HG02938 (cell line): ENCODE results near the gene CRYBB1.

Experiments
- ATAC-seq: cut with Tn5 transposase; IDR thresholded peaks from one replicate; pipeline ENCODE4 v1.9.1; 2021; ENCODE audit warnings: mild to moderate bottlenecking, moderate library complexity; ENCODE audit not compliant: unreplicated experiment

Gene CRYBB1

GRCh38 chr22:26610072-26610958 is 7.5 kb downstream of the CRYBB1 start:
- peak; percentile 88 for ATAC-seq

GRCh38 chr22:26609287-26609686 is 8.5 kb downstream of the CRYBB1 start:
- ATAC-seq: no peak

GRCh38 chr22:26608129-26608528 is 9.7 kb downstream of the CRYBB1 start:
- no peak for ATAC-seq

- ATAC-seq: no peak
Measured at GRCh38 chr22:26606611-26607010, 11.2 kb downstream of the CRYBB1 start.

- ATAC-seq: no peak
Measured at GRCh38 chr22:26604368-26604767, 13.5 kb downstream of the CRYBB1 start.

GRCh38 chr22:26602127-26602526 is 15.7 kb downstream of the CRYBB1 start:
- no peak for ATAC-seq

GRCh38 chr22:26601726-26602125 is 16.1 kb downstream of the CRYBB1 start:
- no peak for ATAC-seq

GRCh38 chr22:26599505-26599904 is 18.3 kb downstream of the CRYBB1 start:
- ATAC-seq: no peak

- no peak for ATAC-seq
Measured at GRCh38 chr22:26597480-26597879, 20.3 kb downstream of the CRYBB1 start.

- no peak for ATAC-seq
Measured at GRCh38 chr22:26597026-26597425, 20.8 kb downstream of the CRYBB1 start.

- no peak for ATAC-seq
Measured at GRCh38 chr22:26593763-26594162, 24.1 kb downstream of the CRYBB1 start.

- ATAC-seq: peak; percentile 58
Measured at GRCh38 chr22:26592421-26592891, 25.4 kb downstream of the CRYBB1 start.

GRCh38 chr22:26589845-26590736 is 27.7 kb downstream of the CRYBB1 start, which contains the start of gene TPST2:
TPST2 (minus strand) TSS chr22:26590132; CDS start chr22:26541630, 48,502 bp downstream.
- ATAC-seq: no peak

- no peak for ATAC-seq
Measured at GRCh38 chr22:26589367-26589844, 28.4 kb downstream of the CRYBB1 start.

- no peak for ATAC-seq
Measured at GRCh38 chr22:26588729-26589366, 29.0 kb downstream of the CRYBB1 start.

- no peak for ATAC-seq
Measured at GRCh38 chr22:26587991-26588613, 29.7 kb downstream of the CRYBB1 start.

GRCh38 chr22:26586556-26587325 is 31.1 kb downstream of the CRYBB1 start:
- no peak for ATAC-seq

- no peak for ATAC-seq
Measured at GRCh38 chr22:26585104-26585790, 32.6 kb downstream of the CRYBB1 start.

- ATAC-seq: no peak
Measured at GRCh38 chr22:26584010-26584409, 33.8 kb downstream of the CRYBB1 start.
